IMR-90 (cell line): Measurements from ENCODE around the gene EIF4G2. TPM values are rescaled to one million over a fixed set of nuclear protein-coding genes. Genes with fewer than 3 reads are reported as not detected.

ENCODE experiments used
- ATAC-seq: fragments of 200-7000 bp; cut with Tn5 transposase; 2 replicates; pipeline ENCODE4 v1.9.1; 2020; ENCODE audit warnings: low read depth, mild to moderate bottlenecking, moderate library complexity
- BruUV-seq: library from RNA; stranded (reverse); fragments of 400-500 nt; replicated peaks from 2 replicates; lab custom pipeline; 2021; lab: Mats Ljungman, UMichigan
- CTCF ChIA-PET: fragments of 300-600 bp; formaldehyde crosslinking; extraction: SDS; loops from one replicate; lab custom pipeline; 2021; ENCODE audit warnings: antibody characterized with exemption; lab: Yijun Ruan, JAX
- POLR2A ChIA-PET: fragments of 300-600 bp; sonication (Branson Sonifier 250); formaldehyde crosslinking; loops from one replicate; lab custom pipeline; 2022; ENCODE audit warnings: antibody characterized with exemption; ENCODE audit not compliant: unreplicated experiment; lab: Charles Lee
- DNase-seq: peaks from one replicate; pipeline ENCODE4 v3.0.0; 2013
- H2AFZ ChIP-seq: replicated peaks from 2 replicates; pipeline ENCODE3; 2013; ENCODE audit warnings: low read length, mild to moderate bottlenecking; ENCODE audit not compliant: poor library complexity
- H2AK5ac ChIP-seq: 2 replicates; pipeline ENCODE4 v1.6.1; 2013; ENCODE audit warnings: low read depth, low read length, inconsistent platforms
- H2AK9ac ChIP-seq: replicated peaks from 2 replicates; pipeline ENCODE3; 2013; ENCODE audit warnings: mild to moderate bottlenecking, low read depth, low read length, moderate library complexity; ENCODE audit not compliant: poor library complexity
- H2BK120ac ChIP-seq: 2 replicates; pipeline ENCODE4 v1.6.1; 2013; ENCODE audit warnings: low read depth, low read length, inconsistent platforms
- H2BK15ac ChIP-seq: 3 replicates; pipeline ENCODE4 v1.6.1; 2013; ENCODE audit warnings: low read depth, low read length, inconsistent platforms
- H2BK20ac ChIP-seq: 2 replicates; pipeline ENCODE4 v1.6.1; 2013; ENCODE audit warnings: low read depth, mild to moderate bottlenecking, inconsistent platforms, low read length, moderate library complexity
- H2BK5ac ChIP-seq: 2 replicates; pipeline ENCODE4 v1.6.1; 2013; ENCODE audit warnings: mild to moderate bottlenecking, low read depth, low read length, inconsistent platforms; ENCODE audit not compliant: poor library complexity, severe bottlenecking
- H3K14ac ChIP-seq: replicated peaks from 2 replicates; pipeline ENCODE4 v1.6.1; 2013; ENCODE audit warnings: low read depth, low read length, inconsistent platforms
- H3K18ac ChIP-seq: 2 replicates; pipeline ENCODE4 v1.6.1; 2013; ENCODE audit warnings: low read depth, low read length, control low read depth
- H3K23ac ChIP-seq: 2 replicates; pipeline ENCODE4 v1.6.1; 2013; ENCODE audit warnings: low read depth, low read length, inconsistent platforms
- H3K27ac ChIP-seq: 2 replicates; pipeline ENCODE4 v1.5.1; 2013; ENCODE audit warnings: mild to moderate bottlenecking, control low read depth, low read length; ENCODE audit not compliant: insufficient read depth
- H3K27me3 ChIP-seq: 2 replicates; pipeline ENCODE4 v1.6.1; 2013; ENCODE audit warnings: low read length; ENCODE audit not compliant: control insufficient read depth, insufficient read depth
- H3K36me3 ChIP-seq: 2 replicates; pipeline ENCODE4 v1.6.1; 2013; ENCODE audit warnings: low read length, mixed read lengths; ENCODE audit not compliant: control insufficient read depth, insufficient read depth
- H3K4ac ChIP-seq: 2 replicates; pipeline ENCODE4 v1.6.1; 2013; ENCODE audit warnings: low read depth, low read length, inconsistent platforms
- H3K4me1 ChIP-seq: 2 replicates; pipeline ENCODE4 v1.6.1; 2013; ENCODE audit warnings: low read length, mixed read lengths; ENCODE audit not compliant: control insufficient read depth, insufficient read depth
- H3K4me2 ChIP-seq: 2 replicates; pipeline ENCODE4 v1.6.1; 2013; ENCODE audit warnings: low read depth, mild to moderate bottlenecking, control low read depth, low read length, moderate library complexity
- H3K4me3 ChIP-seq: 2 replicates; pipeline ENCODE4 v1.5.1; 2013; ENCODE audit warnings: low read depth, mild to moderate bottlenecking, control low read depth, low read length, moderate library complexity; ENCODE audit not compliant: insufficient read depth
- H3K56ac ChIP-seq: 2 replicates; pipeline ENCODE4 v1.6.1; 2013; ENCODE audit warnings: low read length, inconsistent platforms; ENCODE audit not compliant: insufficient read depth; ENCODE audit errors: extremely low read depth
- H3K79me1 ChIP-seq, 2 experiments: 2 replicates each; pipeline ENCODE4 v1.6.1; 2013; ENCODE audit warnings: low read length in 2 of 2, inconsistent platforms in 1 of 2, low read depth in 1 of 2
- H3K9ac ChIP-seq: 2 replicates; pipeline ENCODE4 v1.6.1; 2013; ENCODE audit warnings: low read depth, low read length, control low read depth
- H3K9me1 ChIP-seq: 2 replicates; pipeline ENCODE4 v1.6.1; 2013; ENCODE audit warnings: low read length, inconsistent platforms; ENCODE audit not compliant: insufficient read depth
- H3K9me3 ChIP-seq: 2 replicates; pipeline ENCODE4 v1.6.1; 2013; ENCODE audit warnings: low read length; ENCODE audit not compliant: control insufficient read depth, insufficient read depth
- H4K20me1 ChIP-seq: 2 replicates; pipeline ENCODE4 v1.6.1; 2013; ENCODE audit warnings: low read length, inconsistent platforms; ENCODE audit not compliant: insufficient read depth
- H4K5ac ChIP-seq: 2 replicates; pipeline ENCODE4 v1.6.1; 2013; ENCODE audit warnings: mild to moderate bottlenecking, low read depth, low read length, control low read depth
- H4K8ac ChIP-seq, 2 experiments: 2 replicates each; pipeline ENCODE4 v1.6.1; 2013; ENCODE audit warnings: low read depth in 2 of 2, low read length in 2 of 2, control low read depth in 1 of 2, inconsistent platforms in 1 of 2
- H4K91ac ChIP-seq: 2 replicates; pipeline ENCODE4 v1.6.1; 2013; ENCODE audit warnings: low read depth, low read length, inconsistent platforms; ENCODE audit not compliant: insufficient read depth
- BHLHE40 ChIP-seq: fragments of 150-350 bp; IDR thresholded peaks from 2 replicates; pipeline ENCODE4 v1.6.1; 2016; ENCODE audit warnings: mild to moderate bottlenecking, low read depth, low read length
- CEBPB ChIP-seq: IDR thresholded peaks from 2 replicates; pipeline ENCODE4 v1.6.1; 2012; ENCODE audit warnings: low read depth, low read length, improper control_type of control experiment
- CHD1 ChIP-seq: IDR thresholded peaks from 2 replicates; pipeline ENCODE4 v1.6.1; 2012; ENCODE audit warnings: low read depth, low read length, improper control_type of control experiment
- CTCF ChIP-seq: conservative IDR thresholded peaks from 2 replicates; pipeline ENCODE4 v1.5.1; 2012; ENCODE audit warnings: mild to moderate bottlenecking, low read depth, low read length, improper control_type of control experiment
- ELK1 ChIP-seq: fragments of 150-350 bp; IDR thresholded peaks from 2 replicates; pipeline ENCODE4 v1.6.1; 2016; ENCODE audit warnings: low read depth, mild to moderate bottlenecking, low read length, moderate library complexity, borderline replicate concordance
- FOS ChIP-seq: fragments of 150-350 bp; IDR thresholded peaks from 2 replicates; pipeline ENCODE4 v1.6.1; 2016; ENCODE audit warnings: low read depth, low read length
- MAFK ChIP-seq: IDR thresholded peaks from 2 replicates; pipeline ENCODE4 v1.6.1; 2012; ENCODE audit warnings: low read depth, low read length, improper control_type of control experiment
- MAZ ChIP-seq: IDR thresholded peaks from 2 replicates; pipeline ENCODE4 v1.6.1; 2012; ENCODE audit warnings: low read depth, mild to moderate bottlenecking, low read length, improper control_type of control experiment, moderate library complexity, borderline replicate concordance
- MXI1 ChIP-seq: IDR thresholded peaks from 2 replicates; pipeline ENCODE4 v1.6.1; 2012; ENCODE audit warnings: low read depth, mild to moderate bottlenecking, low read length, moderate library complexity, borderline replicate concordance
- NFE2L2 ChIP-seq: fragments of 150-350 bp; IDR thresholded peaks from 2 replicates; pipeline ENCODE4 v1.6.1; 2016; ENCODE audit warnings: low read depth, mild to moderate bottlenecking, low read length
- POLR2A ChIP-seq: IDR thresholded peaks from 2 replicates; pipeline ENCODE4 v1.6.1; 2012; ENCODE audit warnings: mild to moderate bottlenecking, low read depth, low read length
- RAD21 ChIP-seq: IDR thresholded peaks from 2 replicates; pipeline ENCODE4 v1.6.1; 2012; ENCODE audit warnings: low read length, improper control_type of control experiment
- RCOR1 ChIP-seq: IDR thresholded peaks from 2 replicates; pipeline ENCODE4 v1.6.1; 2012; ENCODE audit warnings: mild to moderate bottlenecking, low read length, improper control_type of control experiment; ENCODE audit not compliant: insufficient replicate concordance
- RFX5 ChIP-seq: IDR thresholded peaks from 2 replicates; pipeline ENCODE4 v1.8.0; 2012; ENCODE audit warnings: low read depth, mild to moderate bottlenecking, low read length, moderate library complexity
- SMC3 ChIP-seq: fragments of 150-350 bp; IDR thresholded peaks from 2 replicates; pipeline ENCODE4 v1.6.1; 2016; ENCODE audit warnings: low read depth, mild to moderate bottlenecking, antibody characterized with exemption, low read length, moderate library complexity
- USF2 ChIP-seq: fragments of 150-350 bp; IDR thresholded peaks from 2 replicates; pipeline ENCODE4 v1.6.1; 2017; ENCODE audit warnings: mild to moderate bottlenecking, antibody characterized with exemption, low read length, low read depth
- WGBS, 2 experiments: methylation state at CpG; one replicate each; pipeline versions ENCODE4 v1.1.5 to v1.1.7; 2013; ENCODE audit warnings: missing lambda C conversion rate in 2 of 2; ENCODE audit not compliant: insufficient read length in 1 of 2; ENCODE audit errors: extremely low coverage in 2 of 2; 5-methylcytosine and 5-hydroxymethylcytosine counted together
- dilution Hi-C: fragments of 300-500 bp; cut with HindIII; formaldehyde crosslinking; loops from one replicate; pipeline ENCODE4 v1.14.3; 2018; ENCODE audit warnings: low sequenced_read_pairs; ENCODE audit not compliant: unreplicated experiment
- in situ Hi-C: fragments of 300-500 bp; cut with MboI; formaldehyde crosslinking; loops from 3 replicates; pipeline ENCODE4 v1.14.3; 2019; ENCODE audit warnings: low sequenced_read_pairs, inconsistent platforms, mixed read lengths
- intact Hi-C: fragments of 100-400 bp; cut with micrococcal nuclease; formaldehyde crosslinking; loops from 2 replicates; pipeline ENCODE4 v1.10.0; 2022
- polyA plus RNA-seq, 3 experiments: library from polyadenylated mRNA; depleted of rRNA; stranded (reverse); fragments of >200 nt; gene quantifications; 2 replicates each; pipeline ENCODE4 v1.2.3, GENCODE V29; 2012; ENCODE audit warnings: low replicate concordance in 1 of 3
- total RNA-seq: library from RNA; depleted of rRNA; stranded (reverse); fragments of >200 nt; gene quantifications from 2 replicates; pipeline ENCODE4 v1.2.3, GENCODE V29; 2012

The EIF4G2 gene
- total and polyA plus RNA-seq, 2 of the 4 experiments (the other 2 are of a cell fraction): 492 to 1,216 TPM

GRCh38 chr11:10786451-10786850 lies 22.3 kb downstream of the EIF4G2 start:
- H3K27me3 ChIP-seq: no peaks in the 10 kb centered on the region; the same call in 1 of the 2 replicates
- no peaks in the 10 kb centered on the region for H3K79me1 ChIP-seq
- H3K4ac ChIP-seq: no peak overlapping the region
- H2BK120ac ChIP-seq: no peak overlapping the region
- H2BK20ac ChIP-seq: no peak overlapping the region
- no peaks in the 10 kb centered on the region for H3K9me3 ChIP-seq
- no peak overlapping the region for H3K4me3 ChIP-seq
- H3K23ac ChIP-seq: no peak overlapping the region
- POLR2A ChIA-PET: no interaction called here
- no peak overlapping the region for H3K18ac ChIP-seq
- H2AFZ ChIP-seq: no peak overlapping the region
- H3K4me2 ChIP-seq: no peak overlapping the region
- no peak overlapping the region for H4K91ac ChIP-seq
- no peak overlapping the region for H2AK5ac ChIP-seq
- WGBS, 2 experiments: 90% methylated on average over 2 of the region's 5 CpGs; no CpG with 5 or more reads in 1 of the 2 experiments
- no peak overlapping the region for H4K8ac ChIP-seq
- H3K4me1 ChIP-seq: no peaks in the 10 kb centered on the region
- no peak for DNase-seq
- no peak overlapping the region for H2BK5ac ChIP-seq
- H3K36me3 ChIP-seq: no peaks in the 10 kb centered on the region
- dilution Hi-C loops (no loop called here), in situ Hi-C loops (loop anchor here (25.0 kb wide), 1 partner anchor 1476 kb away; no protein-coding TSS in a partner anchor), intact Hi-C loops (no loop called here)
- H3K27ac ChIP-seq: no peak overlapping the region
- H3K9ac ChIP-seq: no peak overlapping the region
- H2AK9ac ChIP-seq: no peak overlapping the region
- H3K9me1 ChIP-seq: no peaks in the 10 kb centered on the region
- TF ChIP-seq USF2 (no peak), CTCF (no peak), NFE2L2 (no peak), MAFK (no peak), SMC3 (no peak), RFX5 (no peak), FOS (no peak), POLR2A (no peak), RAD21 (no peak), RCOR1 (no peak), CEBPB (no peak), BHLHE40 (no peak), MAZ (no peak), ELK1 (no peak), MXI1 (no peak), CHD1 (no peak)
- no peak overlapping the region for H3K14ac ChIP-seq
- no peak for ATAC-seq
- H4K20me1 ChIP-seq: no peaks in the 10 kb centered on the region
- CTCF ChIA-PET: interaction anchor here (0.6 to 1.9 kb wide), 2 partner anchors 16 to 381 kb away, joined by 5 to 6 read pairs; no protein-coding TSS in a partner anchor
- no peak overlapping the region for H3K56ac ChIP-seq
- H4K5ac ChIP-seq: no peak overlapping the region
- BruUV-seq: no TSS peak
- no peak overlapping the region for H2BK15ac ChIP-seq
